22Rv1 (cell line): Measurements from ENCODE around the gene RBM45.

ENCODE experiments used
- CTCF ChIP-seq: fragments of 450-650 bp; IDR thresholded peaks from 2 replicates; pipeline ENCODE4 v1.5.1; 2017; ENCODE audit warnings: mild to moderate bottlenecking
- ZFX ChIP-seq: fragments of 450-650 bp; IDR thresholded peaks from 2 replicates; pipeline ENCODE4 v1.6.1; 2017; ENCODE audit warnings: antibody characterized with exemption, borderline replicate concordance

- no peak for TF ChIP-seq CTCF
- TF ChIP-seq ZFX = no peak
Observed at GRCh38 chr2:178076130-178076529, 36.1 kb upstream of the RBM45 start.
